A673 (cell line): ENCODE measurements around the gene NPHP4. TPM values are rescaled to one million over a fixed set of nuclear protein-coding genes. Genes with fewer than 3 reads are reported as not detected.

Experiments
- BruUV-seq: library from RNA; stranded (reverse); fragments of 400-500 nt; replicated peaks from 2 replicates; lab custom pipeline; 2021; lab: Mats Ljungman, UMichigan
- CTCF ChIA-PET: fragments of 300-600 bp; sonication (Branson Sonifier 250); formaldehyde crosslinking; loops from one replicate; lab custom pipeline; 2022; ENCODE audit warnings: antibody characterized with exemption; lab: Charles Lee
- POLR2A ChIA-PET: fragments of 300-600 bp; sonication (Branson Sonifier 250); formaldehyde crosslinking; loops from one replicate; lab custom pipeline; 2022; ENCODE audit warnings: antibody characterized with exemption; ENCODE audit not compliant: low non-redundant PET; lab: Charles Lee
- DNase-seq: peaks from one replicate; pipeline ENCODE4 v3.0.0-alpha.2; 2015; ENCODE audit warnings: low spot score
- H3K27ac ChIP-seq: fragments of 200-600 bp; sonication (generic); 2 replicates; pipeline ENCODE4 v1.5.1; 2016; ENCODE audit warnings: mixed run types, low read depth, mild to moderate bottlenecking, mixed read lengths, antibody characterized with exemption, low read length; ENCODE audit not compliant: poor library complexity, severe bottlenecking
- H3K27me3 ChIP-seq: fragments of 200-600 bp; sonication (generic); replicated peaks from 2 replicates; pipeline ENCODE4 v1.6.1; 2017; ENCODE audit warnings: mixed run types, low read depth, mild to moderate bottlenecking, mixed read lengths, antibody characterized with exemption, low read length; ENCODE audit not compliant: insufficient read depth, poor library complexity
- H3K36me3 ChIP-seq: fragments of 200-600 bp; sonication (generic); 2 replicates; pipeline ENCODE4 v1.6.1; 2016; ENCODE audit warnings: mixed run types, mild to moderate bottlenecking, mixed read lengths, antibody characterized with exemption, low read length; ENCODE audit not compliant: insufficient read depth, poor library complexity, severe bottlenecking
- H3K4me1 ChIP-seq: fragments of 200-600 bp; sonication (generic); 2 replicates; pipeline ENCODE4 v1.6.1; 2017; ENCODE audit warnings: mixed run types, mild to moderate bottlenecking, mixed read lengths, antibody characterized with exemption, low read length; ENCODE audit not compliant: insufficient read depth, poor library complexity, severe bottlenecking
- H3K4me3 ChIP-seq: fragments of 200-600 bp; sonication (generic); 2 replicates; pipeline ENCODE4 v1.5.1; 2016; ENCODE audit warnings: low read depth, mixed run types, mild to moderate bottlenecking, mixed read lengths, low read length; ENCODE audit not compliant: poor library complexity, severe bottlenecking
- H3K9me3 ChIP-seq: fragments of 200-600 bp; sonication (generic); 2 replicates; pipeline ENCODE4 v1.6.1; 2016; ENCODE audit warnings: mixed run types, low read depth, mild to moderate bottlenecking, mixed read lengths, antibody characterized with exemption, low read length; ENCODE audit not compliant: poor library complexity, severe bottlenecking
- EZH2 ChIP-seq: fragments of 200-600 bp; sonication (generic); IDR thresholded peaks from 2 replicates; pipeline ENCODE4 v1.6.1; 2017; ENCODE audit warnings: borderline replicate concordance, low read depth, mild to moderate bottlenecking, mixed read lengths, antibody characterized with exemption, low read length; ENCODE audit not compliant: poor library complexity, severe bottlenecking
- intact Hi-C: fragments of 100-400 bp; cut with micrococcal nuclease; formaldehyde crosslinking; loops from one replicate; pipeline ENCODE4 v1.10.0; 2022; ENCODE audit not compliant: unreplicated experiment
- total RNA-seq: library from RNA; stranded (reverse); gene quantifications from 2 replicates; pipeline ENCODE4 v1.2.3, GENCODE V29; 2021
- TF ChIP-seq, protein P1 (sequence below): fragments of 300-800, 200-600 bp; sonication (generic); conservative IDR thresholded peaks from 2 replicates; pipeline ENCODE4 v1.5.1; 2017; ENCODE audit warnings: low read depth, mild to moderate bottlenecking, antibody characterized with exemption, low read length, moderate library complexity, mixed read lengths

NPHP4 gene
- total RNA-seq, 1 experiment from 2014 or later: 27.6 TPM

GRCh38 chr1:5827516-5827915 lies 164.7 kb downstream of the NPHP4 start:
- POLR2A ChIA-PET: interaction anchor here (0.6 kb wide), 1 partner anchor 783 kb away, joined by 3 read pairs; no protein-coding TSS in a partner anchor
- intact Hi-C loops: no loop called here
- no peak for DNase-seq
- H3K27me3 ChIP-seq: no peaks in the 10 kb centered on the region
- TF ChIP-seq EZH2: no peak
- TF ChIP-seq, protein P1, sequence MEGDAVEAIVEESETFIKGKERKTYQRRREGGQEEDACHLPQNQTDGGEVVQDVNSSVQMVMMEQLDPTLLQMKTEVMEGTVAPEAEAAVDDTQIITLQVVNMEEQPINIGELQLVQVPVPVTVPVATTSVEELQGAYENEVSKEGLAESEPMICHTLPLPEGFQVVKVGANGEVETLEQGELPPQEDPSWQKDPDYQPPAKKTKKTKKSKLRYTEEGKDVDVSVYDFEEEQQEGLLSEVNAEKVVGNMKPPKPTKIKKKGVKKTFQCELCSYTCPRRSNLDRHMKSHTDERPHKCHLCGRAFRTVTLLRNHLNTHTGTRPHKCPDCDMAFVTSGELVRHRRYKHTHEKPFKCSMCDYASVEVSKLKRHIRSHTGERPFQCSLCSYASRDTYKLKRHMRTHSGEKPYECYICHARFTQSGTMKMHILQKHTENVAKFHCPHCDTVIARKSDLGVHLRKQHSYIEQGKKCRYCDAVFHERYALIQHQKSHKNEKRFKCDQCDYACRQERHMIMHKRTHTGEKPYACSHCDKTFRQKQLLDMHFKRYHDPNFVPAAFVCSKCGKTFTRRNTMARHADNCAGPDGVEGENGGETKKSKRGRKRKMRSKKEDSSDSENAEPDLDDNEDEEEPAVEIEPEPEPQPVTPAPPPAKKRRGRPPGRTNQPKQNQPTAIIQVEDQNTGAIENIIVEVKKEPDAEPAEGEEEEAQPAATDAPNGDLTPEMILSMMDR: no peak
- CTCF ChIA-PET: no interaction called here
- H3K4me1 ChIP-seq: peaks cover 10% of the 10 kb centered on the region
- H3K27ac ChIP-seq: no peak overlapping the region
- no peaks in the 10 kb centered on the region for H3K9me3 ChIP-seq
- no TSS peak for BruUV-seq
- H3K4me3 ChIP-seq: no peak overlapping the region
- no peaks in the 10 kb centered on the region for H3K36me3 ChIP-seq

- intact Hi-C loops: no loop called here
- POLR2A ChIA-PET: no interaction called here
- CTCF ChIA-PET: no interaction called here
- no peaks in the 10 kb centered on the region for H3K36me3 ChIP-seq
- TF ChIP-seq, protein P1: no peak
- TF ChIP-seq EZH2: no peak
- no peak for DNase-seq
- H3K27me3 ChIP-seq: no peaks in the 10 kb centered on the region
- no peak overlapping the region for H3K4me3 ChIP-seq
- no peak overlapping the region for H3K27ac ChIP-seq
- no peaks in the 10 kb centered on the region for H3K9me3 ChIP-seq
- BruUV-seq: no TSS peak
- peaks cover 10% of the 10 kb centered on the region for H3K4me1 ChIP-seq
These were observed 165.6 kb downstream of the NPHP4 start for GRCh38 chr1:5826601-5827000.

DNA sequence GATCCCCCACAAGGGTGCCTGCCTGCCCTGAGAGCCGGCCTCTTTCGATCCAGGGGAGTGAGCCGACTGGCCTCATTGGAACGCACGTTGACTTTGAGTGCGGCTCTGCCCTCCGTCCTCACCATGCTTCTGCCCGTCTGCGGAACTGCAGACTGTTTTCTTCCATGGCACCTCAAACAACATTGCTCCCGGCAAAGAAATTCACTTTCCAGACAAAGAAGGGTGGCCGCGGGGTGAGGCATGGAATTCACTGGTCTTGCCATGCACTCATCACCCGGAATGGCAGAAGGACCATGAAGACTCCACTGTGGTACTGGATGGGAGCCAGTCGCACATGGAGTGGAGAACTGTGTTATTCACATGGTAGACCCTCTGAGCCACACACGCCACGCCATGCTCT lies 169.5 kb downstream of the NPHP4 start:
- intact Hi-C loops: no loop called here

More for the DNA sequence above, 169.5 kb downstream of the NPHP4 start:
- ChIA-PET CTCF (no interaction called here), POLR2A (no interaction called here)
- Histone ChIP-seq H3K27me3 (no peaks in the 10 kb centered on the region), H3K9me3 (no peaks in the 10 kb centered on the region), H3K4me3 (no peak overlapping the region), H3K36me3 (no peaks in the 10 kb centered on the region), H3K27ac (no peak overlapping the region), H3K4me1 (peaks cover 10% of the 10 kb centered on the region)
- no peak for DNase-seq
- BruUV-seq: no TSS peak
- TF ChIP-seq, protein P1: no peak
- no peak for TF ChIP-seq EZH2
